Measurements from ENCODE around the gene KLHL28. TPM values are rescaled to one million over a fixed set of nuclear protein-coding genes. Genes with fewer than 3 reads are reported as not detected.

Gene KLHL28, protein sequence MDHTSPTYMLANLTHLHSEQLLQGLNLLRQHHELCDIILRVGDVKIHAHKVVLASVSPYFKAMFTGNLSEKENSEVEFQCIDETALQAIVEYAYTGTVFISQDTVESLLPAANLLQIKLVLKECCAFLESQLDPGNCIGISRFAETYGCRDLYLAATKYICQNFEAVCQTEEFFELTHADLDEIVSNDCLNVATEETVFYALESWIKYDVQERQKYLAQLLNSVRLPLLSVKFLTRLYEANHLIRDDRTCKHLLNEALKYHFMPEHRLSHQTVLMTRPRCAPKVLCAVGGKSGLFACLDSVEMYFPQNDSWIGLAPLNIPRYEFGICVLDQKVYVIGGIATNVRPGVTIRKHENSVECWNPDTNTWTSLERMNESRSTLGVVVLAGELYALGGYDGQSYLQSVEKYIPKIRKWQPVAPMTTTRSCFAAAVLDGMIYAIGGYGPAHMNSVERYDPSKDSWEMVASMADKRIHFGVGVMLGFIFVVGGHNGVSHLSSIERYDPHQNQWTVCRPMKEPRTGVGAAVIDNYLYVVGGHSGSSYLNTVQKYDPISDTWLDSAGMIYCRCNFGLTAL
- total RNA-seq (2014; rRNA removed; shearing (Covaris generic)) = 0.68 and 2.7 TPM in 2 replicates

GRCh38 chr14:44961554-44962333 lies at the start of gene KLHL28, which contains the start of gene TOGARAM1:
Gene KLHL28 (minus strand): TSS chr14:44961947. CDS start chr14:44945928, 16,019 bp downstream.
Gene TOGARAM1 (plus strand): TSS chr14:44962190. CDS start chr14:44962422, 232 bp downstream.
- DNase-seq (ENCODE audit: low spot score) = peak; percentile 100
- in situ Hi-C loops (cut with HindIII; ENCODE audit: low sequenced_read_pairs) = no loop called here

- peak; percentile 10 for DNase-seq (ENCODE audit: low spot score)
- in situ Hi-C loops (cut with HindIII; ENCODE audit: low sequenced_read_pairs) = no loop called here
Observed at GRCh38 chr14:45003924-45004323, 42.2 kb upstream of the KLHL28 start.

GRCh38 chr14:44995770-44996294 lies 34.1 kb upstream of the KLHL28 start:
- in situ Hi-C loops (cut with HindIII; ENCODE audit: low sequenced_read_pairs) = no loop called here
- DNase-seq (ENCODE audit: low spot score) = no peak

DNA sequence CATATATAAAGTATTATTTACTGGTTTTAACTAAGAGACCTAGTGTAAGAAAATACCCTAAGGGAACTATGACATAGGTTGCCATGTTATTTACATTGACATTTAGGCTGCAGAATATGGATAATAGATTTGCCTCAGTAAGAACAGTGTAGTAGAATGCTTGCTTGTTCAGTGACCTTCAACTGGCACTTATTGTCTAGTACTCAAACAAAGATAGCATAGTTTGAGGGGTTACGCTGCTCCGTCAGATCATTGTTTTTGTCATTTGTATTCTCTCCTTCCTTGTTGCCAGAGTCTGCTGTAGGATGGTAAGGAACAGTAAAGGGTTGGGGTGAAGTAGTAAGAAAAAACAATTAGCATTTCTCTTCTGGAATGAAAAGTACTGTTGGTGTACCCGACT lies 33.4 kb upstream of the KLHL28 start:
- DNase-seq (ENCODE audit: low spot score) = no peak
- in situ Hi-C loops (cut with HindIII; ENCODE audit: low sequenced_read_pairs) = no loop called here

DNA sequence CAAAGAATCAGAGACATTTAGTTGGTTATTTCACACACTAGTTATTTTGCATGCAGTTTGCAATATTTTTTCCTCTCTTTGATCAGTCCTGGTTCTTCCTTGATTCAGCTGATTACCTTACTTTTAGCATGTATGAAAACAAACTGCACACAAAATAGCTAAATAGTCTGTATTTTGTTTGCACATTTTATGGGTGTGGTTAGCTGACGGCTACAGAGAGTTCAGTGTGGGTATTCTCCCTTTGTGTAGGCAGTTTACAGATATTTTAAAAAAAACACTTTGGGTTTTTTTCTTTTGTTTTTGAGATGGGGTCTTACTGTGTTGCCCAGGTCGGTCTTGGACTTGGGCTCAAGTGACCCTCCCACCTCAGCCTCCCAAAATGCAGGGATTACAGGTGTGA lies 28.8 kb upstream of the KLHL28 start:
- in situ Hi-C loops (cut with HindIII; ENCODE audit: low sequenced_read_pairs) = no loop called here
- DNase-seq (ENCODE audit: low spot score) = no peak

GRCh38 chr14:44989497-44990440 lies 28.0 kb upstream of the KLHL28 start:
- in situ Hi-C loops (cut with HindIII; ENCODE audit: low sequenced_read_pairs) = no loop called here
- DNase-seq (ENCODE audit: low spot score) = peak; percentile 57

GRCh38 chr14:44988694-44989093 lies 26.9 kb upstream of the KLHL28 start:
- DNase-seq (ENCODE audit: low spot score) = peak; percentile 82
- in situ Hi-C loops (cut with HindIII; ENCODE audit: low sequenced_read_pairs) = no loop called here

DNA sequence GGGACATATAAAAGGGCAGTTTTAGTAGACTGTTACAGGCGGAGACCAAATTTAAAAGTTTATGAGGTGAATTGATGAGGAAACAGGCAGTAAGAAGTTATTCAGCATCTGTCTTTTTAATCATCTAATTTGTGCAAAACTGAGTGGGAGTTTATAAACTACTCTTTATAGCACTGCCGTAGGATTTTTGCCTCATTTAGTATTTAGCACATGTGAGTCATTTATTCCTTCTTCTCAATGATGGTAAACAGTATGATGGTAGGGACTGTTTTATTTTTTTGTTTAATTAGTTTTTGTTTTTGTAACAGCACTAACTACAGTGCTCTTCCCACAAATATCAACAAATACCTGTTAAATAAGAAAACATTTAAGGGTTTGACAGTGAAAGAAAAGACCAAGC lies 20.8 kb upstream of the KLHL28 start:
- in situ Hi-C loops (cut with HindIII; ENCODE audit: low sequenced_read_pairs) = no loop called here

DNA sequence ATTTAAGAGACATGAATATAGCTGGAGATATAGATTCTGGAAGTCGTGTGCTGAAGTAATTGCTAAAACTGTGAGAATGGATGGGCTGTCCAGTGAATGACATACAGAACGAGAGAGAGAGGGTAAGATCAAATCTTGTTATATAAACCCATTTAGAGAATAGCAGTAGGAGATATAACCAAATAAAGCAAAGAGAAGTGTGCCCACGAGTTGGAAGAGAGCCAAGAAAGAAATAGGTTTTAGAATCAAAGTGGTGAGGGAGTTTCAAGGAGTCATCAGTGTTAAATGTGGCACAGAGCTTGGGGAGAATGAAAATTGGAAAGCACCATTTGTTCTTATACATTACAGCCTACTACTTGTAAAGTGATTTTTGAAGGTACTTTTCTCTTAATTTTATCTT lies 19.5 kb upstream of the KLHL28 start:
- in situ Hi-C loops (cut with HindIII; ENCODE audit: low sequenced_read_pairs) = no loop called here
- no peak for DNase-seq (ENCODE audit: low spot score)

More for the DNA sequence above, 20.8 kb upstream of the KLHL28 start:
- DNase-seq (ENCODE audit: low spot score) = no peak

DNA sequence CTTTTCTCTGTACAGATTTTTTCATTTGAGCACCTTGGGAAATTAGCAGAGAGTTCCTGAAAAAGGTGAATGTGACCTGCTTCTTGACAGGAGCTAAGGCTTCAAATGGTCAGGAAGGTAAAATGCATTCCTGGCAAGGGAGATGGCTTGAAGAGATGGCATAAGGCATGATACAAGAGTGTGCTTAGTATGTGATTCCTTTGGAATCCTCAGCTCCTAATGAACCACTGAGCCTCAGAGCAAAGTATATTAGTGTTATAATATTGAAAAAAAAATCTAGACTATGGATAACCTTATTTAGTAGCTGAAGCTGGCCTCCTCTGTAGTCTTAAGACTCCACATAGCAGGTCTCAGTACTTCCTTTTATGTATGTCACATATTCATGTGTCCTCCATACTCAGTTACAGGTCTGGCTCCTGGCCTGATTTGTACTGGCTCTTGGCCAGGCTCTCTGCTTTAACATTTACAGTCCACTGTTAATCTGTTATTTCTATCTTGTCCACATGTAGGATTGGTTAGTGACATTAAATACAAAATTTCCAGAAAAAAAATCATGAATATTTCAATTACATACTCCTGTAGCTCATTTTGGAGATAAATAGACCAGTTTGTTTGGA lies 18.1 kb upstream of the KLHL28 start:
- in situ Hi-C loops (cut with HindIII; ENCODE audit: low sequenced_read_pairs) = no loop called here
- peak; percentile 78 for DNase-seq (ENCODE audit: low spot score)

- in situ Hi-C loops (cut with HindIII; ENCODE audit: low sequenced_read_pairs) = no loop called here
- no peak for DNase-seq (ENCODE audit: low spot score)
Observed at GRCh38 chr14:44979273-44979672, 17.5 kb upstream of the KLHL28 start.

- DNase-seq (ENCODE audit: low spot score) = no peak
- in situ Hi-C loops (cut with HindIII; ENCODE audit: low sequenced_read_pairs) = no loop called here
Observed at GRCh38 chr14:44971459-44971858, 9.7 kb upstream of the KLHL28 start.

- in situ Hi-C loops (cut with HindIII; ENCODE audit: low sequenced_read_pairs) = no loop called here
- DNase-seq (ENCODE audit: low spot score) = no peak
Observed at GRCh38 chr14:44970907-44971306, 9.2 kb upstream of the KLHL28 start.

- in situ Hi-C loops (cut with HindIII; ENCODE audit: low sequenced_read_pairs) = no loop called here
Observed at GRCh38 chr14:44968714-44969113, 7.0 kb upstream of the KLHL28 start.

DNA sequence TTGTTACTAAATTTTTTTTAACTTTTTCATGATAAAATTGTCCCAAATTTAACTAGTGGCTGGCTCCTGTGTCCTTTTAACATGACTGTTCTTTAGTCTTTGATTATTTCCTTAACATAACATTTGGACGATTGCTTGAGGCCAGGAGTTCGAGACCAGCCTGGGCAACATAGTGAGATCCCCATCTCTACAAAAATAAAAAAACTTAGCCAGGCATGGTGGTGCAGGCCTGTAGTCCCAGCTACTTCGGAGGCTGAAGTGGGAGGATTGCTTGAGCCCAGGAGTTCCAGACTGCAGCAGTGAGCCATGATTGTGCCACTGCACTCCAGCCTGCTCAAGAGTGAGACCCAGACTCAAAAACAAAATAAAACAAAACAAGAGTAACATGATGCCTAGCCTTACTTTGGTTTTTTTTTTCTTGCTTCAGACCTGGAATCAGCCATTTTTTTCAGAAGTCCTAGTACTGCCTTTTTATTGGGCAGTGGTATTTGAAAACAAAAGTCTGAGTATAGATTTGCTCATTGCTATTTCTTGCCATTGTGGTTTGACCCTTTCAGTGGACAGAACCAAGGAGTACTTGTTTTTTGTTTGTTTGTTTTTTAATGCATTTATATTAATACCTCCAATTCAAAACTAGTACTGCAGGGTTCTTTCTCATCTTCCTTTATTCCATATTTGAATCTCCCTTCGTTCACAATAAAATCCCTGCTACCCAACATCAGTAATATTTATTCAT lies 5.0 kb upstream of the KLHL28 start:
- no peak for DNase-seq (ENCODE audit: low spot score)

More at GRCh38 chr14:44968714-44969113, 7.0 kb upstream of the KLHL28 start:
- DNase-seq (ENCODE audit: low spot score) = no peak

GRCh38 chr14:44963775-44964380 lies 2.1 kb upstream of the KLHL28 start:
- peak; percentile 55 for DNase-seq (ENCODE audit: low spot score)
- in situ Hi-C loops (cut with HindIII; ENCODE audit: low sequenced_read_pairs) = no loop called here

More for the DNA sequence above, 5.0 kb upstream of the KLHL28 start:
- in situ Hi-C loops (cut with HindIII; ENCODE audit: low sequenced_read_pairs) = no loop called here

DNA sequence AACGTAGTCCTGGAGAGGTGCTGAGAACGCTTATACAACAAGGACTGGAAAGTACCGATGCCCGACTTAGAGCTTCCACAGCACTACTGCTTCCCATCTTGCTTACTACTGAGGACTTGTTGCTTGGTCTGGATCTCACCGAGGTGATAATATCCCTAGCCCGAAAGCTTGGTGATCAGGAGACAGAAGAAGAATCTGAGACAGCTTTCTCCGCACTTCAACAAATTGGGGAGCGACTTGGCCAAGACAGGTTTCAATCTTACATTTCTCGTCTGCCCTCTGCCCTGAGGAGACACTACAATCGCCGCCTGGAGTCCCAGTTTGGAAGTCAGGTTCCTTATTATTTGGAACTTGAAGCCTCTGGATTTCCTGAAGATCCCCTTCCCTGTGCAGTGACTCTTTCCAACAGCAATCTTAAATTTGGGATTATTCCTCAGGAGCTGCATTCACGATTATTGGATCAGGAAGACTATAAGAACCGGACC lies 1.3 kb upstream of the KLHL28 start:
- no peak for DNase-seq (ENCODE audit: low spot score)
- in situ Hi-C loops (cut with HindIII; ENCODE audit: low sequenced_read_pairs) = no loop called here

Data from G401 (cell line).